ENCODE measurements around the gene CADM1.

CADM1 gene

DNA sequence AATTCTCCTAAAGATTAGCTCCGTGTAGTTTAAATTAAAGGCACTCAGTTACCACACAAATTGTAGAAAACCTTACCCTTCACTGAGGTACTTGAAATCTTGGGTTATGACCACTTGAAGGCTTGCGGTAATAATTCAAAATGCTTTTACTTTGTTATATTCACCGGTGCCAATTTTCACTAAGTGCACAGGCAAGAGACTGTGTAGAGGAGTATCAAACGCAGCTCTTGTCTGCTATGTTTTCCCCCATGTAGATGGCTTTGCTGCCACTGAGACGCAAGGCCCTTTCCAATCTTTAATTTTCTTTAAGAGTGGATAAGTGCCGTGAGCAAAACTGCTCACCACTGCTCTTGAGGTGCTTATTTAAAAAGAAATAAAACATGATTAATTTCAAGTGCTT is 155.8 kb downstream of the CADM1 start:
- H3K4me3 ChIP-seq (ENCODE audit: low read length): no peak overlapping the region
- H3K9ac ChIP-seq (ENCODE audit: low read depth, low read length): no peak overlapping the region
- no peaks in the 10 kb centered on the region for H3K9me3 ChIP-seq (ENCODE audit: insufficient read depth, low read depth, low read length)
- H3K27ac ChIP-seq (ENCODE audit: low read depth, low read length): no peak overlapping the region
- 97% methylated on average over 6 of the region's 6 CpGs for WGBS
- no peaks in the 10 kb centered on the region for H3K27me3 ChIP-seq (ENCODE audit: insufficient read depth, low read length)
- peaks cover 16% of the 10 kb centered on the region; the same call in 1 of the 2 replicates for H3K4me1 ChIP-seq (ENCODE audit: insufficient read depth, low read length)
- no peaks in the 10 kb centered on the region for H3K36me3 ChIP-seq (ENCODE audit: insufficient read depth, low read length)

DNA sequence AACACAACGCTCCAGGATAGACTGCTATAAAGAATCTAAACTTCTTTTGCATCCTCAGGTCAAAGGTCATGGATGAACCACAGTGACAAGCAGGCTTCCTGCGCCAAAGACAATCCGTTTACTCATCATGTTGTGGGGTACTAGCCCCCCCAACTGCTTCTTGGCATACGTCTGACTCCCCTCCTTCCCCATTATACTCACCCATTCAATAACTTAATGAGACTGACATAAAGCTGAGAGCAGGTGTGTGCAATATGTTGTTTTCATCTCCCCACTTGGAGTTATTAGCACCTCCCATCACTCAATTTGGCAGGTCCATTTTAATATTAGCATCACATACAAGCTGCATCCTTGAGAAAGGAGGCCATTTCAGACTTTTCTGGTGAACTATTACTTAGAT is 157.1 kb downstream of the CADM1 start:
- 93% methylated on average over 4 of the region's 4 CpGs for WGBS
- Histone ChIP-seq H3K27me3 (ENCODE audit: insufficient read depth, low read length) (no peaks in the 10 kb centered on the region), H3K9me3 (ENCODE audit: insufficient read depth, low read depth, low read length) (no peaks in the 10 kb centered on the region), H3K36me3 (ENCODE audit: insufficient read depth, low read length) (no peaks in the 10 kb centered on the region), H3K4me1 (ENCODE audit: insufficient read depth, low read length) (peaks cover 16% of the 10 kb centered on the region; the same call in 1 of the 2 replicates), H3K27ac (ENCODE audit: low read depth, low read length) (no peak overlapping the region), H3K9ac (ENCODE audit: low read depth, low read length) (no peak overlapping the region), H3K4me3 (ENCODE audit: low read length) (no peak overlapping the region)

DNA sequence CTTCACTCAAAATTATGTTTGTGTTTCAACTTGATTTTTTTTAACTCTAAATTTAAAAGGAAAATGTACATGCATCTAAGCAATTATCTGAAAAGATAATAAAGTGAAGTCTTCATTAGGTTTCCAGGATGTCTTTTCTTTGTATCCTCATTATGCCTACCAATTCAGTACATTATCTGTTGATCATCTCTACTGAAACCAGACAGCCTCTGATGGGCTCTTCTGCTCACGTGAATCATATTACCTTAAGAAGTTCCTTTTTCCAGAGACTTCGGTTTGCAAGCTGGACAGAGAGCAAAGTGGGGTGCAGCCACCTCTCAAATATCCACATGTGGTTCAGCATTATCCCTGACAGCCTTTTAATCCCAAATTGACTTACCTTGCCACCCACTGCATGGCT is 158.4 kb downstream of the CADM1 start:
- no peaks in the 10 kb centered on the region for H3K27me3 ChIP-seq (ENCODE audit: insufficient read depth, low read length)
- peaks cover 16% of the 10 kb centered on the region; the same call in 1 of the 2 replicates for H3K4me1 ChIP-seq (ENCODE audit: insufficient read depth, low read length)
- H3K27ac ChIP-seq (ENCODE audit: low read depth, low read length): no peak overlapping the region
- H3K9ac ChIP-seq (ENCODE audit: low read depth, low read length): no peak overlapping the region
- no peak overlapping the region for H3K4me3 ChIP-seq (ENCODE audit: low read length)
- 91% methylated on average over 2 of the region's 2 CpGs for WGBS
- no peaks in the 10 kb centered on the region for H3K9me3 ChIP-seq (ENCODE audit: insufficient read depth, low read depth, low read length)
- no peaks in the 10 kb centered on the region for H3K36me3 ChIP-seq (ENCODE audit: insufficient read depth, low read length)

DNA sequence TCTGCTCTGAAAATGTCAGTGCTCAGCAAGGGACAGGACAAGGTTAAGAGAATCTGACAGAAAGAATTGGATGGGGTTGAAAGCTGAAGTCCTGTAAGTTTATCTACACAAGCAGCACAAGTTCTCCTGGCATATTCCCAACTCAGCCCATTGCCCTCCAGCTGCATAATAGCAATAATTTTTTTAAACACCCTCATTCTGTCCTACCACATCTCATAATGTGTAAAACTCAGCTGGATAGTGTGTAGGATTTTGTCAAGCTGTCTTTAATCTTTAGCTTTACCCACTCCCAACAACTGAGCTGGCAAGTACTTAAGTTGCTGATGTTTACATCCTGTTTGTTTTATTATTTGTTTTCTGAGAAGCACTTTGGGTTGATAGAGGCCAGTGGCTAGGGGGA is 158.9 kb downstream of the CADM1 start:
- Histone ChIP-seq H3K27me3 (ENCODE audit: insufficient read depth, low read length) (no peaks in the 10 kb centered on the region), H3K27ac (ENCODE audit: low read depth, low read length) (no peak overlapping the region), H3K9ac (ENCODE audit: low read depth, low read length) (no peak overlapping the region), H3K36me3 (ENCODE audit: insufficient read depth, low read length) (no peaks in the 10 kb centered on the region), H3K9me3 (ENCODE audit: insufficient read depth, low read depth, low read length) (no peaks in the 10 kb centered on the region), H3K4me1 (ENCODE audit: insufficient read depth, low read length) (peaks cover 16% of the 10 kb centered on the region; the same call in 1 of the 2 replicates), H3K4me3 (ENCODE audit: low read length) (no peak overlapping the region)

DNA sequence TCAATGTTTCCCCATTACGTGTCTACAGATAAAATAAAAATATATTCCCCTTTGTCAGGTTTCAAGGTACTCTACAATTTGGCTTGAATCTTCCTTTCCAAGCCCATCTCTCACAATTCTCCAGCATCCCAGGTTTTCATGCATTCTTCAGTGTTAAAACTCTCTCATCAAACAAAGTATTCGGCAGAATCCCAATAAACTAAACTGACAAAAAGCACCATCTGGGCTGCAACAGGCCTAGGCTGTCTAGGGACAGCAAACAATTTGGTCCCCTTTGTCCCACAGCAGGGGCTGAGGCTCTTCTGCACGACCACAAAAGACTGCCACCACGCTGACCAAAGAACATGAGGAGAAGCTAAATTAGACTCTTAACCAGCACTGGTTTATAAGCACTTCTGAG is 159.4 kb downstream of the CADM1 start:
- peaks cover 16% of the 10 kb centered on the region; the same call in 1 of the 2 replicates for H3K4me1 ChIP-seq (ENCODE audit: insufficient read depth, low read length)
- H3K27ac ChIP-seq (ENCODE audit: low read depth, low read length): no peak overlapping the region
- no peak overlapping the region for H3K9ac ChIP-seq (ENCODE audit: low read depth, low read length)
- no peaks in the 10 kb centered on the region for H3K9me3 ChIP-seq (ENCODE audit: insufficient read depth, low read depth, low read length)
- H3K4me3 ChIP-seq (ENCODE audit: low read length): no peak overlapping the region
- 76% methylated on average over 4 of the region's 4 CpGs for WGBS
- H3K27me3 ChIP-seq (ENCODE audit: insufficient read depth, low read length): no peaks in the 10 kb centered on the region
- no peaks in the 10 kb centered on the region for H3K36me3 ChIP-seq (ENCODE audit: insufficient read depth, low read length)

DNA sequence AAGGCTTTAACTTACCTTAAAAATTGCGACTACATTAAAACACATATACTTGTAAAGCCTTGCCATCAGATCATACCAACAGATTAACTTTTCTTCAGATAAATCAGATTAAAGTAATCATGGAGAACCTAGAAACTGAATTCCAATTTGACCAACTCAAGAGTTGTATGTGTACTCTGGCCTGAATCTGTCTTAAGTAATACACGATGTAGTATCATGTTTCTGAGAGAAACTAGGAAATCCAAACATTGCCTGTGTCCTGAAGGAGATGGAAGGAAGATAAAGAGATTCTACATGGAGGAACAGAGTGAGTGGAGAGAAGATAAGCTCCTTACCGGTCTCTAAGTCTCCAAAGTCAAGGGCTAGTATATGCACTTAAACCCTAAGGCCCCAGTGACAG is 162.1 kb downstream of the CADM1 start:
- Histone ChIP-seq H3K27ac (ENCODE audit: low read depth, low read length) (no peak overlapping the region), H3K9me3 (ENCODE audit: insufficient read depth, low read depth, low read length) (no peaks in the 10 kb centered on the region), H3K27me3 (ENCODE audit: insufficient read depth, low read length) (no peaks in the 10 kb centered on the region), H3K4me3 (ENCODE audit: low read length) (no peak overlapping the region), H3K36me3 (ENCODE audit: insufficient read depth, low read length) (no peaks in the 10 kb centered on the region), H3K4me1 (ENCODE audit: insufficient read depth, low read length) (peaks cover 16% of the 10 kb centered on the region; the same call in 1 of the 2 replicates), H3K9ac (ENCODE audit: low read depth, low read length) (no peak overlapping the region)
- 95% methylated on average over 3 of the region's 3 CpGs for WGBS

DNA sequence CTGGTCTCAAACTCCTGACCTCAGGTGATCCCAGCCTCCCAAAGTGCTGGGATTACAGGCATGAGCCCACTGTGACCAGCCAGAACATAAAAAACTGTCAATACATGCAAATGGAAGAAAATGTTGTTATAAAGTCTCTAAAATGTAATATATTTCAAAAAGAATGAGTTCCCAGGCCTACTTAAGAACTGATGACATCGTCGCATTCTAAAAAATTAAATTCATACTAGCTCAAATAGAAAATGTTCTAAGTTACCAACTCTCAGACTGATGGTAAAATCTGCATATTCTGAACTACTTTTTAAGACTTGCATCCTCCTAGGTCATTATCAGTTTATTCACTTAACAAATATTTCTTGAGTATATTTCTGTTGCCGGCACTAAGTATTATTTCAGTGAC is 163.3 kb downstream of the CADM1 start:
- Histone ChIP-seq H3K4me1 (ENCODE audit: insufficient read depth, low read length) (peaks cover 14% of the 10 kb centered on the region; the same call in 1 of the 2 replicates), H3K36me3 (ENCODE audit: insufficient read depth, low read length) (no peaks in the 10 kb centered on the region), H3K27me3 (ENCODE audit: insufficient read depth, low read length) (no peaks in the 10 kb centered on the region), H3K27ac (ENCODE audit: low read depth, low read length) (no peak overlapping the region), H3K9ac (ENCODE audit: low read depth, low read length) (no peak overlapping the region), H3K4me3 (ENCODE audit: low read length) (no peak overlapping the region), H3K9me3 (ENCODE audit: insufficient read depth, low read depth, low read length) (no peaks in the 10 kb centered on the region)
- 97% methylated on average over 2 of the region's 3 CpGs for WGBS

DNA sequence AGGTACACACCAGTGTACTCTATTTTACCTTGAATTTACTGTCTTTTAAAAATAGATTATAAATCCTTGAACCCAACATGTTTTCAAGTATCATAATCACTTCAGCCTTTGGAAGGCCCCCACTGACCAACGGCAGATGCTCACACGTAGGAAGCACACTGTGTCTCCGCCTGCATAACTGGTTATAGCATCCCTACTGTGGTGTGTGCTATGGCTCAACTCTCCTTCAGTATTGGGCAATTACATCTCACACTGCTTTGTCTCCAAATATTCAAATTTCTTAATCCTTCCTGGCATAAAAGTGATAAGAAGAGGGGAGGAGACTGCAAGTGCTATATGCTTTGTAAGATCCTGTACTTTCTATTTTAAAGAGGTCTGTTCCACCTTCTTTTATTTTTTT is 165.7 kb downstream of the CADM1 start:
- WGBS: 87% methylated on average over 3 of the region's 3 CpGs
- Histone ChIP-seq H3K9ac (ENCODE audit: low read depth, low read length) (no peak overlapping the region), H3K27ac (ENCODE audit: low read depth, low read length) (no peak overlapping the region), H3K27me3 (ENCODE audit: insufficient read depth, low read length) (no peaks in the 10 kb centered on the region), H3K4me1 (ENCODE audit: insufficient read depth, low read length) (no peaks in the 10 kb centered on the region), H3K9me3 (ENCODE audit: insufficient read depth, low read depth, low read length) (no peaks in the 10 kb centered on the region), H3K36me3 (ENCODE audit: insufficient read depth, low read length) (no peaks in the 10 kb centered on the region), H3K4me3 (ENCODE audit: low read length) (no peak overlapping the region)

DNA sequence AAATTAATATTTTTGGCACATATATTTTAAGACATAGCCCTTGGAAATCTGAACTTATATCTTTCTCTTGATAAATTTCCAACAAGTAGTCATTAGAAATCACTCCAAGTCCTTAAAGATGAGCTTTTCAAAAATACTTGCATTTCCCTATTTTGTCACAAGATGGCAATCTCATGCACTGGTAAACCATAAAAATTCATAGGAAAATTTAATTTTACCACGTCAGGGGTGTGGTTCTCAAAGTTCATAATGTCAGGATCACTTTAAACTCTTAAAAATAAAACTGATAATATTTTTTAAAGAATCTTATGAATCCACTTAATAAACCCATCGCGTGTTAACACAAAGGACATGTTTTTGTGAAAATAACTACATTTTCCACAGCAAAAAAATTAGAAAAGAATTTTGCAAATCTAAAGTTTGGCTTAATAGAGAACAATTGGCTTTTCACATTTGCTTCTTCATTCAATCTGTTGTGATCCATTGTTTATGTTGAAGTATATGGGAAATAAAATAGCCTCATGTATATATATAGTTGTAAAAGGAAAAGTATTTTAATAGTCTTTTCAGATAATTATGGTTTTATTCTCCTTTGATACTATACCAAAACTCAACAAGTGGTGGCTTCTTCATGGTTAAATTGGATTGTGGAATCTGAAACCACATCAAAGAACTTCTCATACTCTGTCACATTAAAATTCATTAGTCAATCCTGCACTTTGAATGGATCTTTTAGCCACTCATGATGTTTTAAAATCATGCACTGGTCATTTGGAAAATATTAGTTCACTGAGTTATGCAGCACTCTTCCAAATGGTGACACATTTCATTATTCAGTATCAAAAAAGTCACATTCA is 169.1 kb downstream of the CADM1 start:
- H3K27ac ChIP-seq (ENCODE audit: low read depth, low read length): no peak overlapping the region
- H3K4me3 ChIP-seq (ENCODE audit: low read length): no peak overlapping the region
- no peaks in the 10 kb centered on the region for H3K36me3 ChIP-seq (ENCODE audit: insufficient read depth, low read length)
- 71% methylated on average over 3 of the region's 3 CpGs for WGBS
- peaks cover 10% of the 10 kb centered on the region; the same call in 1 of the 2 replicates for H3K4me1 ChIP-seq (ENCODE audit: insufficient read depth, low read length)
- no peaks in the 10 kb centered on the region for H3K27me3 ChIP-seq (ENCODE audit: insufficient read depth, low read length)
- no peak overlapping the region for H3K9ac ChIP-seq (ENCODE audit: low read depth, low read length)
- H3K9me3 ChIP-seq (ENCODE audit: insufficient read depth, low read depth, low read length): no peaks in the 10 kb centered on the region

DNA sequence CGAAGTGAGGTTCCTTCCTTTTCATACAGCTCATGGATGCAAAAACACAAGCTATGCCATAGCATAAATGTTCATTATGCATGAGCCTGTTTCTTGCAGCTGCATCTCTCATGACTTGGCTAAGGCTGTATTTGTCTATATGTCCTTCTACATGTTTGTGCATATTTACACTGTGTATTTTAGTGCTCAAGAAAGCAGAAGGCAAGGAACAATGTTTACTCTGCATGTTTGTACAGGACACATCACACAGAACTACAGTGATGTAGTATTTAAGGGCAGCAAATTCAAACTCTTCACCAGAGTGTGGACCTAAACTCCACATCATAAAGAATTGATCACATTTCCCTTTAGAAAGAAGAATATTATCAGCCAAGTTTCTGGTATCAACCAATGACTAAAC is 170.3 kb downstream of the CADM1 start:
- H3K36me3 ChIP-seq (ENCODE audit: insufficient read depth, low read length): peaks cover 3% of the 10 kb centered on the region; the same call in 1 of the 2 replicates
- H3K4me1 ChIP-seq (ENCODE audit: insufficient read depth, low read length): peaks cover 10% of the 10 kb centered on the region; the same call in 1 of the 2 replicates
- 85% methylated on average over 1 of the region's 1 CpG for WGBS
- no peaks in the 10 kb centered on the region for H3K27me3 ChIP-seq (ENCODE audit: insufficient read depth, low read length)
- no peak overlapping the region for H3K4me3 ChIP-seq (ENCODE audit: low read length)
- no peak overlapping the region for H3K27ac ChIP-seq (ENCODE audit: low read depth, low read length)
- H3K9ac ChIP-seq (ENCODE audit: low read depth, low read length): no peak overlapping the region
- H3K9me3 ChIP-seq (ENCODE audit: insufficient read depth, low read depth, low read length): peaks cover 5% of the 10 kb centered on the region; the same call in 1 of the 2 replicates

DNA sequence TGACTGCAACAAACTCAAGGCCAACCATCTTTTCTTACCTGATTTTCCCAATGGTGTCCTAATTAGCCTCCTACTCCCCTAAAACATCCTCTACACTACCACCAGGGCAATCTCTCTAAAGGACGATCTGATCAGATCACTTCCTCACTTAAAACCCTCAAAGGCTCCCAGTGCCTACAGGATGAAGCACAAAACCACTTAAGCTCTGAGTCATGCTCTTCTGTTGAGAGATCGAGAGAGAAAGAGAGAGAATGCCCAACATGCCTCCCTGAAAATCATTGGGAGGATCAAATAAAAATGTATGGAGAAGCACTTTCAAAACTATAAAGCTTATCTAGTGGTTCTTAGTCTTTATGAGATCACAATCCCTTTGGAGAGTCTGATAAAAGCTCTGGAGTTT is 171.1 kb downstream of the CADM1 start:
- peaks cover 5% of the 10 kb centered on the region; the same call in 1 of the 2 replicates for H3K9me3 ChIP-seq (ENCODE audit: insufficient read depth, low read depth, low read length)
- H3K9ac ChIP-seq (ENCODE audit: low read depth, low read length): no peak overlapping the region
- no peak overlapping the region for H3K27ac ChIP-seq (ENCODE audit: low read depth, low read length)
- WGBS: 62% methylated on average over 2 of the region's 2 CpGs
- H3K36me3 ChIP-seq (ENCODE audit: insufficient read depth, low read length): peaks cover 3% of the 10 kb centered on the region; the same call in 1 of the 2 replicates
- H3K4me3 ChIP-seq (ENCODE audit: low read length): no peak overlapping the region
- no peaks in the 10 kb centered on the region for H3K27me3 ChIP-seq (ENCODE audit: insufficient read depth, low read length)
- peaks cover 10% of the 10 kb centered on the region; the same call in 1 of the 2 replicates for H3K4me1 ChIP-seq (ENCODE audit: insufficient read depth, low read length)
